Skin epidermis (tissue), 12 donors: ENCODE data around the gene GPR63.

Experiments
- H3K27ac ChIP-seq, 21 experiments: fragments of 200-600 bp; sonication (generic) in 11 of 21; one replicate each; pipeline ENCODE4 v1.5.0; 2020; ENCODE audit warnings: mild to moderate bottlenecking in 3 of 21, inconsistent platforms in 2 of 21, moderate library complexity in 2 of 21
- H3K4me3 ChIP-seq, 7 experiments: fragments of 200-600 bp; sonication (generic) in 2 of 7; one replicate each; pipeline ENCODE4 v1.5.0; 2020; ENCODE audit warnings: inconsistent platforms in 2 of 7, mild to moderate bottlenecking in 2 of 7, moderate library complexity in 1 of 7

Gene GPR63

GRCh38 chr6:96832780-96833179, 4.5 kb downstream of the GPR63 start:
- no peak overlapping the region for H3K27ac ChIP-seq
- no peak overlapping the region for H3K4me3 ChIP-seq

GRCh38 chr6:96826865-96827264, 10.4 kb downstream of the GPR63 start:
- Histone ChIP-seq H3K4me3 (no peak overlapping the region), H3K27ac (no peak overlapping the region)

- H3K27ac ChIP-seq = no peak overlapping the region
- H3K4me3 ChIP-seq = no peak overlapping the region
Measured at GRCh38 chr6:96823743-96824142, 13.5 kb downstream of the GPR63 start.

- H3K27ac ChIP-seq = no peak overlapping the region
- no peak overlapping the region for H3K4me3 ChIP-seq
Measured at GRCh38 chr6:96821034-96821433, 16.2 kb downstream of the GPR63 start.

GRCh38 chr6:96816301-96816817, 20.9 kb downstream of the GPR63 start:
- no peak overlapping the region for H3K4me3 ChIP-seq
- H3K27ac ChIP-seq = no peak overlapping the region

GRCh38 chr6:96814625-96815024, 22.7 kb downstream of the GPR63 start:
- Histone ChIP-seq H3K4me3 (no peak overlapping the region), H3K27ac (no peak overlapping the region)

- Histone ChIP-seq H3K4me3 (no peak overlapping the region), H3K27ac (no peak overlapping the region)
Measured at GRCh38 chr6:96812077-96812703, 25.1 kb downstream of the GPR63 start.

- Histone ChIP-seq H3K27ac (no peak overlapping the region), H3K4me3 (no peak overlapping the region)
Measured at GRCh38 chr6:96811670-96812069, 25.6 kb downstream of the GPR63 start.

GRCh38 chr6:96811136-96811535, 26.1 kb downstream of the GPR63 start:
- H3K27ac ChIP-seq = no peak overlapping the region
- H3K4me3 ChIP-seq = no peak overlapping the region

- Histone ChIP-seq H3K4me3 (no peak overlapping the region), H3K27ac (no peak overlapping the region)
Measured at GRCh38 chr6:96809119-96809518, 28.2 kb downstream of the GPR63 start.

- H3K27ac ChIP-seq = no peak overlapping the region
- H3K4me3 ChIP-seq = no peak overlapping the region
Measured at GRCh38 chr6:96803106-96803481, 34.2 kb downstream of the GPR63 start.

GRCh38 chr6:96795481-96795880, 41.8 kb downstream of the GPR63 start:
- H3K4me3 ChIP-seq = no peak overlapping the region
- no peak overlapping the region for H3K27ac ChIP-seq

GRCh38 chr6:96794980-96795379, 42.3 kb downstream of the GPR63 start:
- Histone ChIP-seq H3K27ac (no peak overlapping the region), H3K4me3 (no peak overlapping the region)

- Histone ChIP-seq H3K4me3 (no peak overlapping the region), H3K27ac (no peak overlapping the region)
Measured at GRCh38 chr6:96792561-96793190, 44.6 kb downstream of the GPR63 start.

GRCh38 chr6:96789871-96790270, 47.4 kb downstream of the GPR63 start:
- Histone ChIP-seq H3K4me3 (no peak overlapping the region), H3K27ac (no peak overlapping the region)

GRCh38 chr6:96787846-96788580, 49.3 kb downstream of the GPR63 start:
- Histone ChIP-seq H3K4me3 (no peak overlapping the region), H3K27ac (no peak overlapping the region)

- no peak overlapping the region for H3K27ac ChIP-seq
- no peak overlapping the region for H3K4me3 ChIP-seq
Measured at GRCh38 chr6:96786336-96786735, 50.9 kb downstream of the GPR63 start.

GRCh38 chr6:96784650-96785049, 52.6 kb downstream of the GPR63 start:
- H3K4me3 ChIP-seq = no peak overlapping the region
- H3K27ac ChIP-seq = no peak overlapping the region

- no peak overlapping the region for H3K27ac ChIP-seq
- no peak overlapping the region for H3K4me3 ChIP-seq
Measured at GRCh38 chr6:96783307-96783706, 54.0 kb downstream of the GPR63 start.

- no peak overlapping the region for H3K27ac ChIP-seq
Measured at GRCh38 chr6:96781557-96781956, 55.7 kb downstream of the GPR63 start.

GRCh38 chr6:96777113-96777512, 60.2 kb downstream of the GPR63 start:
- Histone ChIP-seq H3K27ac (no peak overlapping the region), H3K4me3 (no peak overlapping the region)

More at GRCh38 chr6:96781557-96781956, 55.7 kb downstream of the GPR63 start:
- H3K4me3 ChIP-seq = no peak overlapping the region
